Neural progenitor cell (in vitro differentiated cells): ENCODE measurements around the gene OPCML. TPM values are rescaled to one million over a fixed set of nuclear protein-coding genes. Genes with fewer than 3 reads are reported as not detected.

Experiments
- DNase-seq: peaks from one replicate; pipeline ENCODE4 v3.0.0-alpha.2; 2016; ENCODE audit warnings: low spot score
- H2AFZ ChIP-seq: fragments of 200-600 bp; sonication (generic); replicated peaks from 2 replicates; pipeline ENCODE4 v1.6.1; 2016; ENCODE audit warnings: antibody characterized with exemption
- H3F3A ChIP-seq: fragments of 200-600 bp; sonication (generic); 2 replicates; pipeline ENCODE4 v1.6.1; 2016; ENCODE audit warnings: antibody characterized with exemption, low read depth
- H3K27ac ChIP-seq: fragments of 200-600 bp; sonication (generic); 2 replicates; pipeline ENCODE4 v1.5.1; 2016; ENCODE audit warnings: mild to moderate bottlenecking
- H3K27me3 ChIP-seq: fragments of 200-600 bp; sonication (generic); 2 replicates; pipeline ENCODE4 v1.6.1; 2016; ENCODE audit warnings: mild to moderate bottlenecking, moderate library complexity
- H3K36me3 ChIP-seq: fragments of 200-600 bp; sonication (generic); 2 replicates; pipeline ENCODE4 v1.5.1; 2016
- H3K4me1 ChIP-seq: fragments of 200-600 bp; sonication (generic); 2 replicates; pipeline ENCODE4 v1.6.1; 2016; ENCODE audit warnings: mixed run types
- H3K4me2 ChIP-seq: fragments of 200-600 bp; sonication (generic); 2 replicates; pipeline ENCODE4 v1.6.1; 2016
- H3K4me3 ChIP-seq: fragments of 200-600 bp; sonication (generic); 2 replicates; pipeline ENCODE4 v1.5.1; 2016
- H3K79me2 ChIP-seq: fragments of 200-600 bp; sonication (generic); 2 replicates; pipeline ENCODE4 v1.6.1; 2016; ENCODE audit warnings: low read depth
- H3K9ac ChIP-seq: fragments of 200-600 bp; sonication (generic); 2 replicates; pipeline ENCODE4 v1.6.1; 2016
- H3K9me3 ChIP-seq: fragments of 200-600 bp; sonication (generic); 2 replicates; pipeline ENCODE4 v1.5.1; 2016; ENCODE audit warnings: low read depth
- H4K20me1 ChIP-seq: fragments of 200-600 bp; sonication (generic); 2 replicates; pipeline ENCODE4 v1.6.1; 2016; ENCODE audit warnings: low read depth
- H3K27ac Mint-ChIP-seq: 3 replicates; pipeline ENCODE4 v1.8.0; 2021; ENCODE audit warnings: mixed read lengths
- H3K27me3 Mint-ChIP-seq: 2 replicates; pipeline ENCODE4 v1.8.0; 2022; ENCODE audit warnings: low read depth, mild to moderate bottlenecking, inconsistent platforms, moderate library complexity, mixed read lengths; ENCODE audit not compliant: insufficient read depth
- H3K36me3 Mint-ChIP-seq: 3 replicates; pipeline ENCODE4 v1.8.0; 2021; ENCODE audit warnings: mixed read lengths
- H3K4me1 Mint-ChIP-seq: 3 replicates; pipeline ENCODE4 v1.8.0; 2021; ENCODE audit warnings: mixed read lengths
- H3K4me3 Mint-ChIP-seq: 3 replicates; pipeline ENCODE4 v1.8.0; 2021; ENCODE audit warnings: mild to moderate bottlenecking, moderate library complexity, mixed read lengths
- H3K9me3 Mint-ChIP-seq: 3 replicates; pipeline ENCODE4 v1.8.0; 2020; ENCODE audit warnings: mixed read lengths
- EZH2 ChIP-seq: fragments of 200-600 bp; sonication (generic); IDR thresholded peaks from 2 replicates; pipeline ENCODE4 v1.6.1; 2017; ENCODE audit warnings: antibody characterized with exemption, mild to moderate bottlenecking, moderate library complexity
- EZH2phosphoT487 ChIP-seq: fragments of 200-600 bp; sonication (generic); IDR thresholded peaks from 2 replicates; pipeline ENCODE4 v1.6.1; 2017; ENCODE audit warnings: antibody characterized with exemption
- total RNA-seq: library from RNA; depleted of rRNA; stranded (reverse); fragments of >200 nt; gene quantifications from 2 replicates; pipeline ENCODE4 v1.2.3, GENCODE V29; 2015; ENCODE audit warnings: low replicate concordance
- TF ChIP-seq, protein P1 (sequence below): fragments of 200-600 bp; sonication (generic); IDR thresholded peaks from 2 replicates; pipeline ENCODE4 v1.5.1; 2017; ENCODE audit warnings: antibody characterized with exemption, mild to moderate bottlenecking

Gene OPCML
- total RNA-seq, 1 donor from 2014 or later = 0.02 TPM

DNA sequence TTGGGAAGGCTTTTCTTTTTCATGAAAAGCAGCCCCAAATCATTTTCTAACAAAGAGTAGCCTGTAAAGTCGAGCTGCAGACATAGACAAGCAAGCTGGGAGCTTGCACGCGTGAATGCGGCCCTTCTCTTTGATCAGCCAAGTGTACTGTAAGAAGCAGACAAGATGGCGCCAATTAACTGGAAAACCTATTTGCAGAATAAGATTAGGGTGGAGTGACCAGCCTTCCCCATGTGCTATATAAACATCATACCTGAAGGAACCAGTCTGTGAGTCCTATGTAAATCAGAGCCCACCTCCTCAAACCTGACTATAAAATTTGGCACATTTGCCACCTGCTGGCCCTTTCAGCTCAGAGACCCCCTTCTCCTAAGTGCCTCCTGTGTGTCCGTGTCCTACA lies 982.7 kb downstream of the OPCML start:
- H3K4me1 Mint-ChIP-seq = peaks cover 34% of the 10 kb centered on the region
- no peaks in the 10 kb centered on the region for H3K27me3 Mint-ChIP-seq
- no peaks in the 10 kb centered on the region for H3F3A ChIP-seq
- no peak overlapping the region for H3K9ac ChIP-seq
- no peaks in the 10 kb centered on the region for H4K20me1 ChIP-seq
- H3K9me3 Mint-ChIP-seq = peaks cover 22% of the 10 kb centered on the region
- no peak overlapping the region for H3K4me3 ChIP-seq
- no peak overlapping the region for H2AFZ ChIP-seq
- no peaks in the 10 kb centered on the region for H3K36me3 ChIP-seq
- H3K9me3 ChIP-seq = no peaks in the 10 kb centered on the region
- no peaks in the 10 kb centered on the region for H3K79me2 ChIP-seq
- no peak for DNase-seq
- no peak overlapping the region for H3K4me3 Mint-ChIP-seq
- H3K36me3 Mint-ChIP-seq = peaks cover 7% of the 10 kb centered on the region
- H3K4me2 ChIP-seq = no peak overlapping the region
- H3K27ac Mint-ChIP-seq = no peak overlapping the region
- no peaks in the 10 kb centered on the region for H3K4me1 ChIP-seq
- no peaks in the 10 kb centered on the region for H3K27me3 ChIP-seq
- no peak for TF ChIP-seq EZH2phosphoT487
- TF ChIP-seq, protein P1, sequence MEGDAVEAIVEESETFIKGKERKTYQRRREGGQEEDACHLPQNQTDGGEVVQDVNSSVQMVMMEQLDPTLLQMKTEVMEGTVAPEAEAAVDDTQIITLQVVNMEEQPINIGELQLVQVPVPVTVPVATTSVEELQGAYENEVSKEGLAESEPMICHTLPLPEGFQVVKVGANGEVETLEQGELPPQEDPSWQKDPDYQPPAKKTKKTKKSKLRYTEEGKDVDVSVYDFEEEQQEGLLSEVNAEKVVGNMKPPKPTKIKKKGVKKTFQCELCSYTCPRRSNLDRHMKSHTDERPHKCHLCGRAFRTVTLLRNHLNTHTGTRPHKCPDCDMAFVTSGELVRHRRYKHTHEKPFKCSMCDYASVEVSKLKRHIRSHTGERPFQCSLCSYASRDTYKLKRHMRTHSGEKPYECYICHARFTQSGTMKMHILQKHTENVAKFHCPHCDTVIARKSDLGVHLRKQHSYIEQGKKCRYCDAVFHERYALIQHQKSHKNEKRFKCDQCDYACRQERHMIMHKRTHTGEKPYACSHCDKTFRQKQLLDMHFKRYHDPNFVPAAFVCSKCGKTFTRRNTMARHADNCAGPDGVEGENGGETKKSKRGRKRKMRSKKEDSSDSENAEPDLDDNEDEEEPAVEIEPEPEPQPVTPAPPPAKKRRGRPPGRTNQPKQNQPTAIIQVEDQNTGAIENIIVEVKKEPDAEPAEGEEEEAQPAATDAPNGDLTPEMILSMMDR = no peak
- TF ChIP-seq EZH2 = no peak
- no peak overlapping the region for H3K27ac ChIP-seq

DNA sequence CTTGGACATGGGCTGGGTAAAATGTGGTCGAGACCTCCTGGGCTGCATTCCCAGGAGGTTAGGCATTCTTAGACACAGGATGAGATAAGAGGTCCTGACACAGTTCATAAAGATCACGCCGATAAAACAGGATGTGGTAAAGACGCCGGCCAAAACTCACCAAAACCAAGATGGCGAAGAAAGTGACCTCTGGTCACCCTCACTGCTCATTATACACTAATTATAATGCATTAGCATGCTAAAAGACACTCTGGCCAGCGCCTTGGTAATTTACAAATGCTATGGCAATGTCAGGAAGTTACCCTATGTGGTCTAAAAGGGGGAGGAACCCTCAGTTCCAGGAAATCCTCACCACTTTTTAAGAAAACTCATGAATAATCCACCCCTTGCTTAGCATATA lies 983.3 kb downstream of the OPCML start:
- no peak overlapping the region for H3K27ac Mint-ChIP-seq
- Histone ChIP-seq H3K4me2 (no peak overlapping the region), H3K27me3 (no peaks in the 10 kb centered on the region), H3K27ac (no peak overlapping the region), H3K4me3 (no peak overlapping the region), H4K20me1 (no peaks in the 10 kb centered on the region), H3F3A (no peaks in the 10 kb centered on the region), H3K9me3 (no peaks in the 10 kb centered on the region), H3K4me1 (no peaks in the 10 kb centered on the region), H2AFZ (no peak overlapping the region), H3K36me3 (no peaks in the 10 kb centered on the region), H3K9ac (no peak overlapping the region), H3K79me2 (no peaks in the 10 kb centered on the region)
- no peaks in the 10 kb centered on the region for H3K27me3 Mint-ChIP-seq
- peaks cover 7% of the 10 kb centered on the region for H3K36me3 Mint-ChIP-seq
- TF ChIP-seq, protein P1 = no peak
- TF ChIP-seq EZH2 = no peak
- no peak for TF ChIP-seq EZH2phosphoT487
- H3K9me3 Mint-ChIP-seq = peaks cover 22% of the 10 kb centered on the region
- DNase-seq = no peak
- H3K4me3 Mint-ChIP-seq = no peak overlapping the region
- peaks cover 31% of the 10 kb centered on the region for H3K4me1 Mint-ChIP-seq

DNA sequence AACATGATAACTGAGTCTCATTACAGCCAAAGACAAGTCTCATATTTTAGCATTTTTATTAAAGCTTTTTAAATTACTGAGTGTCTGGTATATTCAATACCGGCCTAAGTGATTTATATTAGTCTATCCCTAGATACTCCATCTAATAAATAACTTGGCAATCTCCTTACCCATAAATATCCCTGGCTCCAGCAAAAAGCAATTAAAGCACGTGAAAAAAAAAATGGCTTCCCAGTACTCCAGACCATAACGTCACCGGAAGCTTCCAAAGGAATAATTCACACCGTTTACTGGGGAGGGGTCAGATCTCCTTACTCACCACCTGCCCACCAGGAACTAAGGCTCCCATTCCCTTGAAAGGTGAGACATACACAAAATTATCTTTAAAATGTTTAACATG lies 988.3 kb downstream of the OPCML start:
- Mint-ChIP-seq H3K4me1 (peaks cover 12% of the 10 kb centered on the region), H3K27me3 (no peaks in the 10 kb centered on the region), H3K27ac (no peak overlapping the region), H3K4me3 (no peak overlapping the region), H3K36me3 (no peaks in the 10 kb centered on the region), H3K9me3 (no peaks in the 10 kb centered on the region)
- Histone ChIP-seq H4K20me1 (no peaks in the 10 kb centered on the region), H3K36me3 (no peaks in the 10 kb centered on the region), H3K4me2 (no peak overlapping the region), H3K4me3 (no peak overlapping the region), H3K9ac (no peak overlapping the region), H3F3A (no peaks in the 10 kb centered on the region), H3K4me1 (no peaks in the 10 kb centered on the region), H3K79me2 (no peaks in the 10 kb centered on the region), H2AFZ (no peak overlapping the region), H3K27ac (no peak overlapping the region), H3K27me3 (no peaks in the 10 kb centered on the region), H3K9me3 (no peaks in the 10 kb centered on the region)
- TF ChIP-seq EZH2 (no peak), EZH2phosphoT487 (no peak)
- TF ChIP-seq, protein P1 = no peak
- no peak for DNase-seq

DNA sequence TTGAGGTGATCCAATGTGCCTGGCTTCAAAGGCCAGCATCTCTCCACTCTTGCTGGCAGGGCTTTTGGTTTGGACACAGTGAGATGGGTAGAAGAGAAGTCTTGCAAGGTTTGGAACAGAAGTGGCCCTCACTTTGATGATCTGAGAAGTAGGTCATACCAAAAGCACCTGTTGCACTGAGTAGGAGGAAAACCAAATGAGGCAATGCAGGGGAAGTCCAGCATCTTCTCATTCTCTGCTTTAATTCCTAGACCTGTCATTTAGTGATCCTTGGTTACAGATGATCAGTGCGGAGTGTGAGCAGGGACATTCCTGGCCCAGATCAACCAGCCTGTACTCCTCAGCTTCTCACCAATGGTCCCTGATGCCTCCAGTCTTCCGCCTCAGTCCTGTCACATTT lies 990.5 kb downstream of the OPCML start:
- Mint-ChIP-seq H3K27me3 (no peaks in the 10 kb centered on the region), H3K9me3 (no peaks in the 10 kb centered on the region), H3K27ac (no peak overlapping the region), H3K4me3 (no peak overlapping the region), H3K36me3 (no peaks in the 10 kb centered on the region), H3K4me1 (no peaks in the 10 kb centered on the region)
- no peak overlapping the region for H2AFZ ChIP-seq
- no peaks in the 10 kb centered on the region for H3K4me1 ChIP-seq
- H4K20me1 ChIP-seq = no peaks in the 10 kb centered on the region
- DNase-seq = no peak
- H3K9me3 ChIP-seq = no peaks in the 10 kb centered on the region
- H3K27me3 ChIP-seq = no peaks in the 10 kb centered on the region
- no peak overlapping the region for H3K4me3 ChIP-seq
- no peak overlapping the region for H3K9ac ChIP-seq
- no peaks in the 10 kb centered on the region for H3F3A ChIP-seq
- no peaks in the 10 kb centered on the region for H3K36me3 ChIP-seq
- TF ChIP-seq EZH2 (no peak), EZH2phosphoT487 (no peak)
- TF ChIP-seq, protein P1 = no peak
- H3K27ac ChIP-seq = no peak overlapping the region
- no peak overlapping the region for H3K4me2 ChIP-seq
- no peaks in the 10 kb centered on the region for H3K79me2 ChIP-seq
